Liver (tissue), 9 donors: Measurements from ENCODE around the gene EPC2. TPM values are rescaled to one million over a fixed set of nuclear protein-coding genes. Genes with fewer than 3 reads are reported as not detected.

Experiments
- DNase-seq: peaks from one replicate; pipeline ENCODE4 v3.0.0-alpha.2; 2017; ENCODE audit warnings: low spot score
- H3K27ac ChIP-seq, 2 donors: one replicate each; pipeline ENCODE4 v1.7.0; 2013; ENCODE audit warnings: inconsistent platforms in 2 of 2, low read length in 2 of 2, control low read depth in 1 of 2, low read depth in 1 of 2, mild to moderate bottlenecking in 1 of 2
- H3K27me3 ChIP-seq, 4 donors: one replicate each; pipeline versions ENCODE4 v1.6.1 to v1.7.0; 2013; ENCODE audit warnings: low read length in 3 of 4, inconsistent platforms in 1 of 4, mild to moderate bottlenecking in 1 of 4, moderate library complexity in 1 of 4; ENCODE audit not compliant: control insufficient read depth in 4 of 4, insufficient read depth in 4 of 4
- H3K36me3 ChIP-seq, 4 donors: one replicate each; pipeline versions ENCODE4 v1.6.1 to v1.7.0; 2013; ENCODE audit warnings: low read length in 3 of 4, mild to moderate bottlenecking in 3 of 4, low read depth in 1 of 4, moderate library complexity in 1 of 4; ENCODE audit not compliant: control insufficient read depth in 4 of 4, insufficient read depth in 3 of 4
- H3K4me1 ChIP-seq, 4 donors: one replicate each; pipeline versions ENCODE4 v1.6.1 to v1.7.0; 2013; ENCODE audit warnings: low read length in 3 of 4, mild to moderate bottlenecking in 3 of 4, moderate library complexity in 1 of 4; ENCODE audit not compliant: control insufficient read depth in 4 of 4, insufficient read depth in 4 of 4
- H3K4me3 ChIP-seq, 3 donors: one replicate each; pipeline versions ENCODE4 v1.6.1 to v1.7.0; 2013; ENCODE audit warnings: low read length in 3 of 3, control low read depth in 1 of 3, low read depth in 1 of 3, mild to moderate bottlenecking in 1 of 3
- H3K9ac ChIP-seq, 2 donors: one replicate each; pipeline ENCODE4 v1.7.0; 2013; ENCODE audit warnings: low read length in 2 of 2, mild to moderate bottlenecking in 2 of 2, moderate library complexity in 2 of 2, control low read depth in 1 of 2, low read depth in 1 of 2
- H3K9me3 ChIP-seq, 4 donors: one replicate each; pipeline versions ENCODE4 v1.6.1 to v1.7.0; 2013; ENCODE audit warnings: low read length in 3 of 4; ENCODE audit not compliant: control insufficient read depth in 4 of 4
- EGR1 ChIP-seq, 2 donors: IDR thresholded peaks; 2 replicates each; pipeline ENCODE4 v1.6.1; 2016 to 2018; ENCODE audit warnings: antibody characterized with exemption in 2 of 2, low read depth in 2 of 2
- FOXA1 ChIP-seq: IDR thresholded peaks from 2 replicates; pipeline ENCODE4 v1.6.1; 2016; ENCODE audit warnings: antibody characterized with exemption
- FOXA2 ChIP-seq: IDR thresholded peaks from 2 replicates; pipeline ENCODE4 v1.6.1; 2016; ENCODE audit warnings: antibody characterized with exemption
- GABPA ChIP-seq, 2 donors: IDR thresholded peaks in 1 of 2; conservative IDR thresholded peaks in 1 of 2; 2 replicates each; pipeline ENCODE4 v1.6.1; 2016; ENCODE audit warnings: antibody characterized with exemption in 2 of 2, mild to moderate bottlenecking in 1 of 2, moderate library complexity in 1 of 2
- HNF4A ChIP-seq, 2 donors: conservative IDR thresholded peaks; 2 replicates each; pipeline ENCODE4 v1.6.1; 2016; ENCODE audit warnings: antibody characterized with exemption in 2 of 2, mild to moderate bottlenecking in 2 of 2
- HNF4G ChIP-seq: IDR thresholded peaks from 2 replicates; pipeline ENCODE4 v1.6.1; 2016; ENCODE audit warnings: antibody characterized with exemption
- JUND ChIP-seq, 2 donors: IDR thresholded peaks; 2 replicates each; pipeline ENCODE4 v1.6.1; 2016; ENCODE audit warnings: antibody characterized with exemption in 2 of 2
- NR2F2 ChIP-seq: IDR thresholded peaks from 2 replicates; pipeline ENCODE4 v1.6.1; 2016; ENCODE audit warnings: antibody characterized with exemption
- RAD21 ChIP-seq, 2 donors: IDR thresholded peaks; 2 replicates each; pipeline ENCODE4 v1.6.1; 2016; ENCODE audit warnings: antibody characterized with exemption in 2 of 2, mild to moderate bottlenecking in 2 of 2
- RXRA ChIP-seq, 2 donors: IDR thresholded peaks; 2 replicates each; pipeline ENCODE4 v1.6.1; 2017 to 2018; ENCODE audit warnings: antibody characterized with exemption in 2 of 2, mild to moderate bottlenecking in 1 of 2
- SP1 ChIP-seq: IDR thresholded peaks from 2 replicates; pipeline ENCODE4 v1.6.1; 2018; ENCODE audit warnings: antibody characterized with exemption, mild to moderate bottlenecking
- TAF1 ChIP-seq: conservative IDR thresholded peaks from 2 replicates; pipeline ENCODE4 v1.6.1; 2016; ENCODE audit warnings: antibody characterized with exemption, mild to moderate bottlenecking
- YY1 ChIP-seq: IDR thresholded peaks from 2 replicates; pipeline ENCODE4 v1.6.1; 2016; ENCODE audit warnings: antibody characterized with exemption, mild to moderate bottlenecking
- ZBTB33 ChIP-seq: IDR thresholded peaks from 2 replicates; pipeline ENCODE4 v1.6.1; 2016; ENCODE audit warnings: antibody characterized with exemption
- WGBS: extraction: QIAGEN DNeasy Blood & Tissue Kit; methylation state at CpG from one replicate; pipeline ENCODE4 v1.1.7; 2013; 5-methylcytosine and 5-hydroxymethylcytosine counted together
- polyA plus RNA-seq, 2 donors: library from polyadenylated mRNA; stranded (reverse) in 1 of 2; unstranded in 1 of 2; fragments of 200-250 nt in 1 of 2; fragments of >200 nt in 1 of 2; fragmentation: Nextera tagmentation in 1 of 2; extraction: Ambion mirVana in 1 of 2; gene quantifications; one replicate each; pipeline versions ENCODE4 v1.2.1 to v1.2.3, GENCODE V29; 2013 to 2015
- total RNA-seq, 2 donors: library from RNA; depleted of rRNA; stranded (reverse); fragments of >200 nt; gene quantifications; one replicate each; pipeline ENCODE4 v1.2.3, GENCODE V29; 2014
- TF ChIP-seq, protein P1 (sequence below): IDR thresholded peaks from 2 replicates; pipeline ENCODE4 v1.6.1; 2016; ENCODE audit warnings: antibody characterized with exemption
- TF ChIP-seq, protein P2 (sequence below): IDR thresholded peaks from 2 replicates; pipeline ENCODE4 v1.6.1; 2016; ENCODE audit warnings: antibody characterized with exemption, mild to moderate bottlenecking
- TF ChIP-seq, protein P3 (sequence below): IDR thresholded peaks from 2 replicates; pipeline ENCODE4 v1.6.1; 2016; ENCODE audit warnings: antibody characterized with exemption
- donor health status: healthy.
- donor health status: healthy.
- donor health status: healthy.
- donor health status: healthy.
- donor health status: healthy.

EPC2 gene
- total and polyA plus RNA-seq, 4 donors = 2.8 to 17.7 (median 9.6) TPM

GRCh38 chr2:148680462-148680861 is 35.9 kb downstream of the EPC2 start:
- Histone ChIP-seq H3K27me3 (no peaks in the 10 kb centered on the region), H3K36me3 (no peaks in the 10 kb centered on the region), H3K9me3 (no peaks in the 10 kb centered on the region), H3K4me1 (peaks cover 0 to 2% (median under 1%) of the 10 kb centered on the region in 4 donors), H3K9ac (no peak overlapping the region), H3K4me3 (no peak overlapping the region), H3K27ac (no peak overlapping the region)
- 87% methylated on average over 3 of the region's 3 CpGs for WGBS
- no peak for TF ChIP-seq RAD21 (IDR thresholded peaks at IDR 0.05)
- TF ChIP-seq ZBTB33 = no peak
- TF ChIP-seq, protein P1, sequence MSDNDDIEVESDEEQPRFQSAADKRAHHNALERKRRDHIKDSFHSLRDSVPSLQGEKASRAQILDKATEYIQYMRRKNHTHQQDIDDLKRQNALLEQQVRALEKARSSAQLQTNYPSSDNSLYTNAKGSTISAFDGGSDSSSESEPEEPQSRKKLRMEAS = no peak
- TF ChIP-seq SP1 = no peak
- TF ChIP-seq GABPA (IDR thresholded peaks at IDR 0.05 in 1 of 2, conservative IDR thresholded peaks at IDR 0.05 in 1 of 2) = no peak
- no peak for TF ChIP-seq FOXA1
- no peak for TF ChIP-seq TAF1
- no peak for TF ChIP-seq HNF4G
- no peak for TF ChIP-seq YY1
- no peak for TF ChIP-seq RXRA (IDR thresholded peaks at IDR 0.05)
- TF ChIP-seq EGR1 (IDR thresholded peaks at IDR 0.05; ENCODE audit: low read depth in 2 of 2) = no peak
- TF ChIP-seq, protein P2, sequence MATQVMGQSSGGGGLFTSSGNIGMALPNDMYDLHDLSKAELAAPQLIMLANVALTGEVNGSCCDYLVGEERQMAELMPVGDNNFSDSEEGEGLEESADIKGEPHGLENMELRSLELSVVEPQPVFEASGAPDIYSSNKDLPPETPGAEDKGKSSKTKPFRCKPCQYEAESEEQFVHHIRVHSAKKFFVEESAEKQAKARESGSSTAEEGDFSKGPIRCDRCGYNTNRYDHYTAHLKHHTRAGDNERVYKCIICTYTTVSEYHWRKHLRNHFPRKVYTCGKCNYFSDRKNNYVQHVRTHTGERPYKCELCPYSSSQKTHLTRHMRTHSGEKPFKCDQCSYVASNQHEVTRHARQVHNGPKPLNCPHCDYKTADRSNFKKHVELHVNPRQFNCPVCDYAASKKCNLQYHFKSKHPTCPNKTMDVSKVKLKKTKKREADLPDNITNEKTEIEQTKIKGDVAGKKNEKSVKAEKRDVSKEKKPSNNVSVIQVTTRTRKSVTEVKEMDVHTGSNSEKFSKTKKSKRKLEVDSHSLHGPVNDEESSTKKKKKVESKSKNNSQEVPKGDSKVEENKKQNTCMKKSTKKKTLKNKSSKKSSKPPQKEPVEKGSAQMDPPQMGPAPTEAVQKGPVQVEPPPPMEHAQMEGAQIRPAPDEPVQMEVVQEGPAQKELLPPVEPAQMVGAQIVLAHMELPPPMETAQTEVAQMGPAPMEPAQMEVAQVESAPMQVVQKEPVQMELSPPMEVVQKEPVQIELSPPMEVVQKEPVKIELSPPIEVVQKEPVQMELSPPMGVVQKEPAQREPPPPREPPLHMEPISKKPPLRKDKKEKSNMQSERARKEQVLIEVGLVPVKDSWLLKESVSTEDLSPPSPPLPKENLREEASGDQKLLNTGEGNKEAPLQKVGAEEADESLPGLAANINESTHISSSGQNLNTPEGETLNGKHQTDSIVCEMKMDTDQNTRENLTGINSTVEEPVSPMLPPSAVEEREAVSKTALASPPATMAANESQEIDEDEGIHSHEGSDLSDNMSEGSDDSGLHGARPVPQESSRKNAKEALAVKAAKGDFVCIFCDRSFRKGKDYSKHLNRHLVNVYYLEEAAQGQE = no peak
- TF ChIP-seq, protein P3, sequence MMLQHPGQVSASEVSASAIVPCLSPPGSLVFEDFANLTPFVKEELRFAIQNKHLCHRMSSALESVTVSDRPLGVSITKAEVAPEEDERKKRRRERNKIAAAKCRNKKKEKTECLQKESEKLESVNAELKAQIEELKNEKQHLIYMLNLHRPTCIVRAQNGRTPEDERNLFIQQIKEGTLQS = no peak
- TF ChIP-seq HNF4A (conservative IDR thresholded peaks at IDR 0.05) = no peak
- no peak for TF ChIP-seq FOXA2
- no peak for DNase-seq

- no peaks in the 10 kb centered on the region for H3K36me3 ChIP-seq
- no peaks in the 10 kb centered on the region for H3K9me3 ChIP-seq
- no peak overlapping the region for H3K4me3 ChIP-seq
- no peaks in the 10 kb centered on the region for H3K4me1 ChIP-seq
- H3K27me3 ChIP-seq = no peaks in the 10 kb centered on the region
- H3K27ac ChIP-seq = no peak overlapping the region
- DNase-seq = no peak
- H3K9ac ChIP-seq = no peak overlapping the region
- TF ChIP-seq SP1 (no peak), FOXA2 (no peak), GABPA (IDR thresholded peaks at IDR 0.05 in 1 of 2, conservative IDR thresholded peaks at IDR 0.05 in 1 of 2) (no peak), JUND (IDR thresholded peaks at IDR 0.05) (no peak), FOXA1 (no peak), EGR1 (IDR thresholded peaks at IDR 0.05; ENCODE audit: low read depth in 2 of 2) (no peak), RAD21 (IDR thresholded peaks at IDR 0.05) (no peak), NR2F2 (no peak), TAF1 (no peak), HNF4A (conservative IDR thresholded peaks at IDR 0.05) (no peak), ZBTB33 (no peak)
- TF ChIP-seq, protein P3 = no peak
- TF ChIP-seq, protein P1 = no peak
- TF ChIP-seq, protein P2 = no peak
- 95% methylated on average over 5 of the region's 5 CpGs for WGBS
Measured at GRCh38 chr2:148681443-148681842, 36.9 kb downstream of the EPC2 start.
